Measurements from ENCODE around the gene KRT1.

DNA sequence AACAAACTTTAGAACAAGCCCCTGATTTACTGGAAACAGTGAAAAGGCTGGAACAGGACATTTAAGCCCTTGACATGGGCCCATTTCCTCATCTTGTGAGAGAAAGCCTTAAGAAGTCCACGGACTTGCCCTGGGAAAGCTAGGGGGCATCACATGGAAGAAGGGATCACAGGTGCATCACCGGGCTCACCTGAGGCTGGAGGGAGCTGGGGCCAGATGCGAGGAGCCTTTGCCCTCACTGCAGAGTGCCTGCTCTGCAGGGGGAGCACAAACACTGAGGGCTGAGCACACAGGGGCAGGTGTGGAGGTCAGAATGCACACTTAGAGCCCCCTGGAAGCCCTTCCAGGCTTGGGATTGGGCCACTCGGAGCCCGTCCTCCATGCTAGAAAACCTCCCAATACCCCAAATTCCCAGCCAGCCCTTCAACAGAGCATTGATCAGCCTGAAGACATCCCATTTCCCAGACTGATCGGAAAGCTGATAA lies 5.2 kb upstream of the KRT1 start:
- TF ChIP-seq, protein P1, sequence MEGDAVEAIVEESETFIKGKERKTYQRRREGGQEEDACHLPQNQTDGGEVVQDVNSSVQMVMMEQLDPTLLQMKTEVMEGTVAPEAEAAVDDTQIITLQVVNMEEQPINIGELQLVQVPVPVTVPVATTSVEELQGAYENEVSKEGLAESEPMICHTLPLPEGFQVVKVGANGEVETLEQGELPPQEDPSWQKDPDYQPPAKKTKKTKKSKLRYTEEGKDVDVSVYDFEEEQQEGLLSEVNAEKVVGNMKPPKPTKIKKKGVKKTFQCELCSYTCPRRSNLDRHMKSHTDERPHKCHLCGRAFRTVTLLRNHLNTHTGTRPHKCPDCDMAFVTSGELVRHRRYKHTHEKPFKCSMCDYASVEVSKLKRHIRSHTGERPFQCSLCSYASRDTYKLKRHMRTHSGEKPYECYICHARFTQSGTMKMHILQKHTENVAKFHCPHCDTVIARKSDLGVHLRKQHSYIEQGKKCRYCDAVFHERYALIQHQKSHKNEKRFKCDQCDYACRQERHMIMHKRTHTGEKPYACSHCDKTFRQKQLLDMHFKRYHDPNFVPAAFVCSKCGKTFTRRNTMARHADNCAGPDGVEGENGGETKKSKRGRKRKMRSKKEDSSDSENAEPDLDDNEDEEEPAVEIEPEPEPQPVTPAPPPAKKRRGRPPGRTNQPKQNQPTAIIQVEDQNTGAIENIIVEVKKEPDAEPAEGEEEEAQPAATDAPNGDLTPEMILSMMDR (IDR thresholded peaks at IDR 0.05): no peak
- TF ChIP-seq POLR2A (IDR thresholded peaks at IDR 0.05) (no peak), POLR2AphosphoS5 (IDR thresholded peaks at IDR 0.05) (no peak)
